ENCODE results near the gene DKK3.
A peak's percentile ranks its signal among the peaks of the same experiment; 100 is the strongest.

Gene DKK3

DNA sequence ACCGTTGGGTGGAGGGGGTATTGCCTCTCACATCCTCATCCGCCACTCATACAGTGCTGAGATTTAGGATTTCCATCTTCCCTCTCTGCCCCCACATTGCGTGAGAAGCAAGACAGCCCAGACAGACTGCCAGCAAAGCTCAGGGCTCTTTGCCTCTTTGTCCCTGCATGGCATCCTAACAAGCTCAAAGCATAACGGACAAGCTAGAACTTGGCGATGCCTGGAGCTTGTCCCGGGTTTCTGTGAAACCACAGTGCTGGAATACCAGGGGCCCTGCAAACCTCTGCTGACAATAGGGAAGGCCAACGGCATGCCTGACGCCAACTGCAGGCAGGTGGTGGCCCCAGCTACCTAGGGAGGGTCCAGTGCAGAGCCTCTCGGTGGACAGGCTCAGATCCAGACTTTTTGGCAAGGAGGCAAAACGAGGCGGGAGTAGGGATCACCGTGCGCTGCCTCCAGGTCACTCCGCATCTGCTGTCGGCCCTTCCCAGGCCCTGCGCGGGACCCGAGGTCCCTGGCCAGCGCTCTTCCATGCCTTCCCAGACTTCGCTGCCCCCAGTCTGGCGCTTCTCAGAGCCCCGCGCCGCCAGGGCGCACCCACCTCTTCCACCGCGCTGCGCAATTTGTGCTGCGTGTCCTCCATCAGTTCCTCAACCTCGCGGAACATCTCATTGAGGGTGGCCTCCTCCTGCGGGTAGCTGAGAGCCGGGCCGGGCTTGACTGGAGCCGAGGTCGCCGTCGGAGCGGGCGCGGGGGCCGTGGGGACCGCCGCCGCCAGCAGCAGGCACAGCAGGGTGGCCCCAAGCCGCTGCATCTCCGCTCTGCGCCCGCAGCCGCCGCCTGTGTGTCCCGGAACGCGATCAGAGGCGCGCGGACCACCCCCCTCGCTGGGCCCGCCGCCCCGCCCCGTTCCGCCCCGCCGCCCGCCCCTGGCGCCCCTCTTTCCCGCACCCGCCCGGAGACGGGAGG is at the start of gene DKK3:
DKK3 (minus strand) TSS at position 858 of the 969 bp plus-strand sequence; CDS start at position 814, 44 bp downstream.
- Histone ChIP-seq H3K27ac (ENCODE audit: low read length) (no peak within 1 kb of the TSS), H3K9me3 (ENCODE audit: insufficient read depth, low read length, severe bottlenecking) (no peaks in the 10 kb centered on the region), H3K36me3 (ENCODE audit: insufficient read depth, low read length) (no peaks in the 10 kb centered on the region), H3K4me1 (ENCODE audit: insufficient read depth, low read length) (no peaks in the 10 kb centered on the region), H3K27me3 (ENCODE audit: insufficient read depth, low read length, poor library complexity) (peaks cover 24% of the 10 kb centered on the region), H3K9ac (ENCODE audit: low read depth, low read length) (no peak within 1 kb of the TSS), H3K79me2 (ENCODE audit: insufficient read depth, low read length) (no peaks in the 10 kb centered on the region), H2AFZ (ENCODE audit: low read depth, low read length) (no peak within 1 kb of the TSS), H4K20me1 (ENCODE audit: insufficient read depth, low read length) (no peaks in the 10 kb centered on the region), H3K4me3 (ENCODE audit: low read depth in 1 of 2, low read length in 2 of 2) (no peak within 1 kb of the TSS), H3K4me2 (ENCODE audit: insufficient read depth, low read length) (no peak within 1 kb of the TSS)
- ATAC-seq (ENCODE audit: insufficient read depth, low read depth) = no peak
- TF ChIP-seq EZH2 (IDR thresholded peaks at IDR 0.05; ENCODE audit: borderline replicate concordance, low read depth, low read length, severe bottlenecking) (no peak), CTCF (IDR thresholded peaks at IDR 0.05; ENCODE audit: borderline replicate concordance, extremely low read depth, low read length, poor library complexity, severe bottlenecking) (no peak)
- DNase-seq = no peak

DNA sequence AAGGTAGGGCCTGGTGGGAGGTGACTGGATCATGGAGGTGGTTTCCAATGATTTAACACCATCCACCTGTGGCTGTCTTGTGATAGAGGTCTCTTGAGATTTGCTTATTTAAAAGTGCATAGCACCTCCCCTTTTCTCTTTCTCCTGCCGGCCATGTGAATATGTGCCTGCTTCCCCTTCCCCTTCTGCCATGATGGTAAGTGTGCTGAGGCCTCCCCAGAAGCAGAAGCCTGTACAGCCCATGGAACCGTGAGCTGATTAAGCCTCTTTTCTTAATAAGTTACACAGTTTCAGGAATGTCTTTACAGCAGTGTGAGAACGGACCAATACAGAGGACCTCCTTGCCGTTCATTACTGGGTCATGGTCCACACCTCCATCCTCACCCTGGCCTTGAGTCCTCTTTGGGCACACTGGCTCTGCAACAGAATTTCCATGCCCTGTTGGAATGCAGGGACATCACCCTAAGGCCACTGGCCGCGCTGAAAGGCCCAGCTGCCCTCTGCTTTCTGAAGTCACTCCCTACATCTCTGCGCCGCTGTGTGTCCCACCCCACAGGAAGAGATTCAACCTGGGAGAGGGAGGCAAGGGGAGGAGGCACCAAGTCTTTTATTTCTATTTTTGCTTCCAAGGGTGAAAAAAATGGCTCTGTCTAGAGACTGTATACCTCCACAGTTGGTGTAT is 49.0 kb upstream of the DKK3 start:
- H3K27ac ChIP-seq (ENCODE audit: low read length) = no peak overlapping the region
- no peaks in the 10 kb centered on the region for H3K36me3 ChIP-seq (ENCODE audit: insufficient read depth, low read length)
- no peak overlapping the region for H3K4me3 ChIP-seq (ENCODE audit: low read depth in 1 of 2, low read length in 2 of 2)
- H3K9me3 ChIP-seq (ENCODE audit: insufficient read depth, low read length, severe bottlenecking) = no peaks in the 10 kb centered on the region
- TF ChIP-seq CTCF (IDR thresholded peaks at IDR 0.05; ENCODE audit: borderline replicate concordance, extremely low read depth, low read length, poor library complexity, severe bottlenecking) (no peak), EZH2 (IDR thresholded peaks at IDR 0.05; ENCODE audit: borderline replicate concordance, low read depth, low read length, severe bottlenecking) (no peak)
- no peaks in the 10 kb centered on the region for H4K20me1 ChIP-seq (ENCODE audit: insufficient read depth, low read length)
- no peak for ATAC-seq (ENCODE audit: insufficient read depth, low read depth)
- H3K27me3 ChIP-seq (ENCODE audit: insufficient read depth, low read length, poor library complexity) = no peaks in the 10 kb centered on the region
- H3K9ac ChIP-seq (ENCODE audit: low read depth, low read length) = no peak overlapping the region
- H3K4me2 ChIP-seq (ENCODE audit: insufficient read depth, low read length) = no peak overlapping the region
- no peaks in the 10 kb centered on the region for H3K79me2 ChIP-seq (ENCODE audit: insufficient read depth, low read length)
- no peak overlapping the region for H2AFZ ChIP-seq (ENCODE audit: low read depth, low read length)
- no peak for DNase-seq
- H3K4me1 ChIP-seq (ENCODE audit: insufficient read depth, low read length) = peaks cover 13% of the 10 kb centered on the region

DNA sequence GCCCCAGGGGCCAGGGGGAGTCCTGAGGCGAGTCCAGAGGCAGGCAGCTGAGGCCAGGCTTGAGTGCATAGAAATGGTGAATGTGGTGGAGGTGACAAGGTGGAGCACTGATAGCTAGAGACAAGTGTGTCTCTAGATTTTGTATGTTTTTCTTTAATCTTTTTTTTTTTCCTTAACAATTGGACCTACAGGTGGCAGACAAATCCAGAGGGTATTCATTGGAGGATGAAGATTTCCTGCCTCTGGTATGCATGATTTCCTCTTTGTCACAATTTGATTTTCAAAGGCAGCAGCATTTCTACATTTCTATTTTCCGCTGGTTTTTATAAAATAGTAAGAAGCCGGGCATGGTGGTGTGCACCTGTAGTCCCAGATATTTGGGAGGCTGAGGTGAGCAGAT is 47.7 kb upstream of the DKK3 start:
- ATAC-seq (ENCODE audit: insufficient read depth, low read depth) (no peak), DNase-seq (no peak)
- Histone ChIP-seq H3K4me3 (ENCODE audit: low read depth in 1 of 2, low read length in 2 of 2) (no peak overlapping the region), H3K27me3 (ENCODE audit: insufficient read depth, low read length, poor library complexity) (no peaks in the 10 kb centered on the region), H4K20me1 (ENCODE audit: insufficient read depth, low read length) (no peaks in the 10 kb centered on the region), H3K9ac (ENCODE audit: low read depth, low read length) (no peak overlapping the region), H3K9me3 (ENCODE audit: insufficient read depth, low read length, severe bottlenecking) (no peaks in the 10 kb centered on the region), H3K4me2 (ENCODE audit: insufficient read depth, low read length) (no peak overlapping the region), H3K4me1 (ENCODE audit: insufficient read depth, low read length) (peaks cover under 1% of the 10 kb centered on the region; the same call in 1 of the 2 replicates), H3K36me3 (ENCODE audit: insufficient read depth, low read length) (no peaks in the 10 kb centered on the region), H3K27ac (ENCODE audit: low read length) (no peak overlapping the region), H3K79me2 (ENCODE audit: insufficient read depth, low read length) (no peaks in the 10 kb centered on the region), H2AFZ (ENCODE audit: low read depth, low read length) (no peak overlapping the region)
- no peak for TF ChIP-seq EZH2 (IDR thresholded peaks at IDR 0.05; ENCODE audit: borderline replicate concordance, low read depth, low read length, severe bottlenecking)
- peak; percentile 8 for TF ChIP-seq CTCF (IDR thresholded peaks at IDR 0.05; ENCODE audit: borderline replicate concordance, extremely low read depth, low read length, poor library complexity, severe bottlenecking)
